NCI-H69 (cell line): ENCODE measurements around the gene AHDC1.
"Not testable (repeated sequence)": the region's sequence is repeated elsewhere in the genome, so short reads cannot be mapped to it uniquely, and the experiment has no call there.

Source experiments
- DNase-seq: peaks from one replicate; lab custom pipeline; 2025; lab: John Stamatoyannopoulos, UW

The AHDC1 gene, protein sequence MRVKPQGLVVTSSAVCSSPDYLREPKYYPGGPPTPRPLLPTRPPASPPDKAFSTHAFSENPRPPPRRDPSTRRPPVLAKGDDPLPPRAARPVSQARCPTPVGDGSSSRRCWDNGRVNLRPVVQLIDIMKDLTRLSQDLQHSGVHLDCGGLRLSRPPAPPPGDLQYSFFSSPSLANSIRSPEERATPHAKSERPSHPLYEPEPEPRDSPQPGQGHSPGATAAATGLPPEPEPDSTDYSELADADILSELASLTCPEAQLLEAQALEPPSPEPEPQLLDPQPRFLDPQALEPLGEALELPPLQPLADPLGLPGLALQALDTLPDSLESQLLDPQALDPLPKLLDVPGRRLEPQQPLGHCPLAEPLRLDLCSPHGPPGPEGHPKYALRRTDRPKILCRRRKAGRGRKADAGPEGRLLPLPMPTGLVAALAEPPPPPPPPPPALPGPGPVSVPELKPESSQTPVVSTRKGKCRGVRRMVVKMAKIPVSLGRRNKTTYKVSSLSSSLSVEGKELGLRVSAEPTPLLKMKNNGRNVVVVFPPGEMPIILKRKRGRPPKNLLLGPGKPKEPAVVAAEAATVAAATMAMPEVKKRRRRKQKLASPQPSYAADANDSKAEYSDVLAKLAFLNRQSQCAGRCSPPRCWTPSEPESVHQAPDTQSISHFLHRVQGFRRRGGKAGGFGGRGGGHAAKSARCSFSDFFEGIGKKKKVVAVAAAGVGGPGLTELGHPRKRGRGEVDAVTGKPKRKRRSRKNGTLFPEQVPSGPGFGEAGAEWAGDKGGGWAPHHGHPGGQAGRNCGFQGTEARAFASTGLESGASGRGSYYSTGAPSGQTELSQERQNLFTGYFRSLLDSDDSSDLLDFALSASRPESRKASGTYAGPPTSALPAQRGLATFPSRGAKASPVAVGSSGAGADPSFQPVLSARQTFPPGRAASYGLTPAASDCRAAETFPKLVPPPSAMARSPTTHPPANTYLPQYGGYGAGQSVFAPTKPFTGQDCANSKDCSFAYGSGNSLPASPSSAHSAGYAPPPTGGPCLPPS (N-terminal part only)

DNA sequence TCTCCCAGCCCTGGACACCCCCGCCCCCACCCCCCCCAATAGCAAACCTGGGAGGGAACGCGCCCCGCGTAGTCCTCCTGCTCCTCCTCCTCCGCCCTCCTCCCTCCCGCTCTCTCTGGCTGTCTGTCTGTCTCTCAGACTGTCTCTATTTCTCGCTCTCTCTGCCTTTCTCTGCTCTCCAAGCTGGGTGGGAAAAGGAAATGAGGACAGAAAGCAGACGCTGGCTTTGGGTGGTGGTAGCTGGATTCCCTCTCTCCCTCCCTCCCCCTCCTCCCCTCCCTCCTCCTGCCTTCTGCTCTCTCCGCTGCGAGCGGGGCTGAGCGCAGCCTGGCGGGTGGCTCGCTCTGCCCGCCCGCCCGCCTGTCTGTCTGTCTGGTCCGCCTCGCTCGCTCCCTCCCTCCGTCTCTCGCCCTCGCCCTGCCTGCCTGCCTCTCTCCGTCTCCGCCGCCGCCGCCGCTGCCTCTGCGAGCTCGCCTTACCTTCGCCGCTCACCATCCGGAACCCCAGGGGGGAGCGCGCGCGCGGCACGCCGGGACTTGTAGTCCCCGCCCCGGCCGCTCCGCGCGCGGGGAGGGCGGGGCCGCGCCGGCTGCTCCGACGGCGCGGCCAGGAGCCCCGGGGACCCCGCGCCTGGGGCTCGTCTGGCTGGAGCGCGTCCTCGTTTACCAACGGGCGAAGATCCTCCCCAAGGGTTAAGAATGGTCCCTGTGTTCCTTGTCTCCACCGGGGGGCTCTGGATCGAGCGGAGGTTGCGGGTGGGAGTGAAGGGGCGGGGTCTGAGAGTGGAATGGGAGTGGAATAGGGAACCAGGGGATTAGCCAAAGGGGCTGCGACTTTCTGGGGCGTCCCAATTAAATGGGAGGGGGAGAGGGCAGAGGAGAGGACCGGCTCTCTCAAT, at the start of gene AHDC1:
Gene AHDC1 (minus strand): TSS at position 464 of the 898 bp plus-strand sequence. CDS start 52,029 bp downstream, outside the sequence.
- DNase-seq, result peak; percentile 94

DNA sequence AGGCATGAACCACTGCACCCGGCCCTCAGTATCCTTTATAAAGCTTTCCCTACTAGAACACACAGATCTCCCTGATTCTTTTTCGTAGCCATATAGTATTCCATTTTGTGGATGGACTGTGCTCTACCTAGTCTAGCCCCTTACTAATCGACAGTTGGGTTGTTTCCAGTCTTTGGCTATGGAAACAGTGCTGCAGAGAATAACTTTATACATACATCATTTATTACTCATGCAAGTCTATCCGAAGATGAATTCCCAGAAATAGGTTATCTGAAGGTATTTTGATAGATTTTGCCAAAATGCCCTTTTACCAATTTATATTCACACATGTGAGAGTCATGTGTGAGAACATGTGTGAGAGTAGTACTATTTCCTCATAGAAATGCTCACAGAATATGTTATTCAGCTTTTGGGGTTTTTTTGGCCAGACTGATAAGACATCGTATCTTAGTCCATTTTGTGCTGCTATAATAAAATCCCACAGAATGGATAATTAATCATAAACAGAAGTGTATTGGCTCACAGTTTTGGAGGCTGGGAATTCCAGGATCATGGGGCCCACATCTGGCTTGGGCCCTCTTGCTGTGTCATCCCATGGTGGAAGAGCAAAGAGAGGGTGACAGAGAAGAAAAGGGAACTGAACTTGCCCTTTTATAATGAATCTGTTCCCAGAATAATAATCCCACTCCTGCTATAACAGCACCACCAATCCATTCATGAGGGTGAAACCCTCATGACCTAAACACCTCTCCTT, 48.3 kb upstream of the AHDC1 start:
- DNase-seq, result no peak

DNA sequence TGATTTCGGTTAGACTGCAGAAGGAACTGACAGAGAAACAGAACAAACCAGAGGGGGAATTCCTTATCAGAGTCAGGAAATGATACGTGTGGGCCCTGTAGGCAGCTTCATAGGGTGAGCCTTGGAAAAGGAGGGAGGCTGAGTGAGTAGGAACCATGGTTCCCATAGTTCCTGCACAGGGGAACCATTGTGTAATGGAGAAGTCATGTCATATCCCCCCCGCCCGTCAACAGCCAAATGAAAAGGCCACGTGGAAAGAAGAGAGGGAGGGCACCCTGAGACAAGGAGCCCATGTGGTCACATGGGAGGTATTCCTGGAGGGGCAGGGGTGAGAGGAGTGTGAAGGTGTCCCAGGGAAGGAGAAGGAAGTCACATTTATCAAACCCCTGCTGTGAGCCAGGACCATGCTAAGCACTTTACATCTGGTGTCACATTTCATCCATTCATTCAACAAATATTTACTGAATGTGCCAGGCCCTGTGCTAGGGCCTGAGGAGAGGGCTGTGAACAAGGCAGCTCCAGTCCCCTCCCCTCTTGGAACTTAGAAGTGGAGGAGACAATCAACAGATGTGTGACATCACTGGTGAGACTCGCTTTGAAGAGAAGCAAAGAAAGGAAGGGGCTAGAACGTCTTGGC, 46.7 kb upstream of the AHDC1 start:
- peak; percentile 63 for DNase-seq

DNA sequence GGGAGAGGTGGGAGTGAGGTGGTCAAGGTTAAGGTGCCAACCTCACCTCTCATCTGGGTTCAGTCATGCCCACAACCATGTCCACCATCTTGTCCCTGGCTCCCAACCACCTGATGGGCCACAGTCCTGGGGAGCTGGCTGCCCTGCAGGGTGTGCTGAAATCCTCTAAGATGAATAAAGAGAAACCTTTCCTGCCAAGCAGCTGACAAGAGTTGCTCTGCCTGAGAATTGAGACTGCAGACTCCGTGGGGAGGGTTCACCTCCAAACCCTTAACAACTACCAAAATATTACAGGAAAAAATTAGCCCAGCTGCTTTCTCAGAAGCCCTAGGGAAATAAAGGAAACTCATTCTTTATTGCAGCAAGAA, 46.2 kb upstream of the AHDC1 start:
- no peak for DNase-seq

DNA sequence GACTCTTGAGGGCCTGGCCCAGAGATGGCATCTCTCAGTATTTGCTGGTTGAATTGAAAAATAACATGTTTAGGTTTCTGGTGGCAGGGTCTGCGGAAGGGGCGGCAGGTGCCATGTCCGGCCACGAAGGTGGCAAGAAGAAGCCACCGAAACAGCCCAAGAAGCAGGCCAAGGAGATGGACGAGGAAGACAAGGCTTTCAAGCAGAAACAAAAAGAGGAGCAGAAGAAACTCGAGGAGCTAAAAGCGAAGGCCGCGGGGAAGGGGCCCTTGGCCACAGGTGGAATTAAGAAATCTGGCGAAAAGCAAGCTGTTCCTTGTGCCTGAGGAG, 45.3 kb upstream of the AHDC1 start:
- no peak for DNase-seq

DNA sequence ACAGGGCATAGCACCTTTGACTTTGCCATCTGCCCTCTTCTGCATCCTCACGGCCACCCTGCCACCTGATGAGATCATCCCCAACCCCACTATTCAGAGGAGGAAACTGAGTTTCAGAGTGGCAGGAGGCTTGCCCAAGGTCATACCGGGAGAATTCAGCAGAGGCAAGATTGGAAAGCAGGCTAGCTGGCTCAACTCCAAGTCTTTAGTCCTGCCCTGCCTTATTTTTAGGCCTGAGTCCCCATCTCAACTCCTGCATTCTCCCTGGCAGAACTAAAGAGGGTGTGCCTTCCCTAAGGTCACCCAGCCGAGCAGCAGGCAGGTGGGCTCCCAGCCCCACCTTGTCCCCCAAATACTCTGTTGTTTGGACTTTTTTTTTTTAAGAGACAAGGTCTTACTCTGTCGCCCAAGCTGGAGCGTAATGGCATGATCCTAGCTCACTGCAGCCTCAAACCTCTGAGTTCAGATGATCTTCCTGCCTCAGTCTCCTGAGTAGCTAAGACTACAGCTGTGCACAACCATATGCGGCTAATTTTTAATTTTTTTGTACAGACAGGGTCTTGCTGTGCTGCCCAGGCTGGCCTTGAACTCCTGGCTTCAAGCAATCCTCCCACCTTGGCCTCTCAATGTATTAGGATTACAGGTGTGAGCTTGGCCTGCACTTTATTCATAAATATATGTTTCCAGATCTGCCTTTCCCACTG, 44.8 kb upstream of the AHDC1 start:
- peak; percentile 7 for DNase-seq

DNA sequence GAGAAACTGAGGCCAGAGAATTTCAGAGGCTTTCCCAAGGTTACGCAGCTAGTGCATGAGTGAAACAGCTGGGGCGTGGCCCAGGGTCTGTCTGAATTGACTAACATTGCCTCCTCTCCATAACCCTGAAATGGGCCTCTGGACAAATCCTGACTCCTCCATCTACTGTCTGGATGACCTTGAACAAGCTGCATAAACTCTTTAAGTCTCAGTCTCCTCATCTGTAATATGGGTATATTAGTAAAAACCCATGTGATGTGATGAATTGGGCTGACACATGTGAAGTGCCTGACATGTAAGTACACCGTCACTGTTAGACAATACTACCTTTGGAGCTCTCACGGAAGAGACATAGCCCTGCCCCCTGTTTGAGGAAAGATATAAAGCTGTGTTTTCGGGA, 43.4 kb upstream of the AHDC1 start:
- no peak for DNase-seq

DNA sequence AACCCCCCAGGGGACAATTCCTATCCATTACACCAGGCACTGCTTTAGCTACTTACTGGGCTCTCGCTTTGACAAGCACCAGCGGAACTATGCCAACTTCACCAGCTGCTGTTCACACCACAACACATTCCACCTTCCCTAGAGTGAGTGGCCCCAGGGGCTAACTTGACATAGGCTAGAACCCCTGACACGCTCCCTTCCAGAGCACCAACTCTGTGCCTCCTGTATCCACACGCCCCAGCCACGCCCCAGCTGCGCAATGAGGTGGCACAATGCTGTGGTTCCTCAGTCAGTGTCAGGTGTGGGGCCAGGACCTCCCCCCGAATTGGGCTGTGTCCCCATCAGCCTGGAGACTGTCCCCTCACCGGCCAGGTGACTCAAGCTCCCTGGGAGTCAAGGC, 42.7 kb upstream of the AHDC1 start:
- DNase-seq, result no peak

DNA sequence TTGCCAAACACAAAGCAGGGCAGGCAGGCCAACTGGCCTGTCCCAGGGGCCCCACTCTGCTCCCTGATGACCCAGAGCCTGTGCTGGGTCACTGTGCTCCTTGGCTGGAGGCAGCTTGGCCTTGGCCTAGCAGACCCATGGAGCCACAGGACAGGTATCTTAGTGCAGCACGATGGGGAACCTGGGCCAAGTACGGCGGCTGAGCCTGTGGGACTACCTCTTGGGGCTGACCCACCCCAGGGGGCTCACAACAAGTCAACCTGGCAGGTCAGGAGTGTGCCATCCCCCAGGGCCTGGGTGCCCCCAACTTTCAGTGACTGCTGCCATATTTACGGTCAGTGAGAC, 41.1 kb upstream of the AHDC1 start:
- DNase-seq, result no peak

DNA sequence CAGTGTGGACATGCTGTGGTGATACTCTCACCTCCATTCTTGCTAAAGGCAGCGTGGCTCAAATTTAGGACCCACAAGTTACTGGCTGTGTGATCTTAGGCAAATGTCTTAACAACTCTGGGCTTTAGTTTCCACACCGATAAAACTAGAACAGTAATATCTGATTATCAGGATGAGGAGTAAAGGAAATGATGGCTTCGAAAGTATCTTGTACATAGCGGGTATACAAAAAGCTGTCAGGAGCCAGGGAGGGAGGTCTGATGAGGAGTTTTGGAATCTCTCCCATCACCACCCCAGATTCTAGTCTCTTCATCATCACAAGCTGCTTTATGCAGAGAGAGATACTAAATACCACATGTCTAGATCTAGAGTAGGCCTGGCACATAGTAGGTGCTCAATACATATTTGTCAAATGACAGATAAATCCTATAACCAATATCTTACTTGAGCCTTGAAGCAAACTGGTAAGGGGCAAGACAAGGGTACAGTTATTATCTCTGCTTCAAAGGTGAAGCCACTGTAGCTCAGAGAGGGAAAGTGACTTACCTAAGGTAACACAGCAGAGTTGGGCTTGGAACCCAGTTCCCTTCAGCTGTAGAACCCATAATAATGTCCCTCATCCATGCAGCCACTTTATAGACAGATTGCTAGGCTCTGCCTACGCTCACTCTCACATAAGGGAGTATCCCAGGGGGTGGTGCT, 40.6 kb upstream of the AHDC1 start:
- DNase-seq, result no peak

DNA sequence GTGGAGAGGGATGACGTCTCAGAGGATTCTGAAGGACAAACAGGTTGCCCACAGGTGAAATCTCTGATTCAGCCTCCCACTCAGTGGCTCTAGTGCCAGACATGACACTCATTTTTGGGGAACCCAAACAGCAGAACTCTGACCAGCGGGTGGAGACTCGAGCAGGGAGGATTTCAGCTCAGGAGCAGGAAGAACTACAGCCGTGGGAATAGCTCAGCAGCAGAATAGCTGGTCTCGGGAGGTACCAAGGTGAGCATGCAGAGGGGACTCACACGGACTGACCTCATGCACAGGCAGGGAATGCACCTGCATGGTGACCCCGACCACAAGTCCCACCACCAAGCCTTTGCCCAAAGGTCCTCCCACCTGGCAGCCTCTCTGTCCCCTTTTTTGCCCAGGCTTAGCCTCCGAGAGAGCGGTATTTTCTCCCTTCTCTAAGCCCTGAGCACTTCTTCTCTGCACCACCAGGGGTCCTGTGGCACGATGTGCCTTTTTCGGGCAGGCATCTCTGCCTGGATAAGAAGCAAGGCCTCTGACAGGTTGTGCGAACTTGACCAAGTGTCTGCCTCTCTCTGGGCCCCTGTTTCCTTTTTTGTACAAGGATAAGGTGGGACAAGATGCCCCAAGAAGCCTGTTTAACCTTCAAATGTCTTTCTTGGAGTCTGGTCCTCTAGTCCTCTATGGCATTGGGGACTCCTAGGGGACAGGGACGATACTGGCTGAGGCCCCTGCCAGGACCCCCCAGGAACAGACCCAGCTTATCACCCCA, 39.8 kb upstream of the AHDC1 start:
- peak; percentile 44 for DNase-seq

DNA sequence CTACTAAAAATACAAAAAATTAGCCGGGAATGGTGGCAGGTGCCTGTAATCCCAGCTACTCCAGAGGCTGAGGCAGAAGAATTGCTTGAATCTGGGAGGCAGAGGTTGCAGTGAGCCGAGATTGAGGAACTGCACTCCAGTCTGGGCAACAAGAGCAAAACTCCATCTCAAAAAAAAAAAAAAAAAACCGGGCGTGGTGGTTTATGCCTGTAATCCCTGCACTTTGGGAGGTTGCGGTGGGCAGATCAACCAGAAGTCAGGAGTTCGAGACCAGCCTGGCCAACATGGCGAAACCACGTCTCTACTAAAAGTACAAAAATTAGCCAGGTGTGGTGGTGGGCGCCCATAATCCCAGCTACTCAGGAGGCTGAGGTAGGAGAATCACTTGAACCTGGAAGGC, 36.6 kb upstream of the AHDC1 start:
- DNase-seq, result not testable (repeated sequence)

DNA sequence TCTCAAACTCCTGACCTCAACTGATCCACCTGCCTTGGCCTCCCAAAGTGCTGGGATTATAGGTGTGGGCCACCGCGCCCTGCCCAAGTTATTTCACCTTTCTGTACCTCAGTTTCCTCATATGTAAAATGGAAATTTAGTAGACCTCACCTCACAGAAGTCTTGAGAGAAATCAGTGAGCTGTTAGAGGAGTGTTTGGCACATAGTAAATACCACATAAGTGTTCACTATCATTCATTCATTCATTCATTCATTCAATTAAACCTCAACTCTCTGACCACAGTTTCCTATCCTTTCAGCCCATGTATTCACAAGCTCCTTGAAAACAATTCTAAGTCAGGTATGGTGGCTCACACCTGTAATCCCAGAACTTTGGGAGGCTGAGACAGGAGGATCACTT, 34.9 kb upstream of the AHDC1 start:
- DNase-seq, result no peak

DNA sequence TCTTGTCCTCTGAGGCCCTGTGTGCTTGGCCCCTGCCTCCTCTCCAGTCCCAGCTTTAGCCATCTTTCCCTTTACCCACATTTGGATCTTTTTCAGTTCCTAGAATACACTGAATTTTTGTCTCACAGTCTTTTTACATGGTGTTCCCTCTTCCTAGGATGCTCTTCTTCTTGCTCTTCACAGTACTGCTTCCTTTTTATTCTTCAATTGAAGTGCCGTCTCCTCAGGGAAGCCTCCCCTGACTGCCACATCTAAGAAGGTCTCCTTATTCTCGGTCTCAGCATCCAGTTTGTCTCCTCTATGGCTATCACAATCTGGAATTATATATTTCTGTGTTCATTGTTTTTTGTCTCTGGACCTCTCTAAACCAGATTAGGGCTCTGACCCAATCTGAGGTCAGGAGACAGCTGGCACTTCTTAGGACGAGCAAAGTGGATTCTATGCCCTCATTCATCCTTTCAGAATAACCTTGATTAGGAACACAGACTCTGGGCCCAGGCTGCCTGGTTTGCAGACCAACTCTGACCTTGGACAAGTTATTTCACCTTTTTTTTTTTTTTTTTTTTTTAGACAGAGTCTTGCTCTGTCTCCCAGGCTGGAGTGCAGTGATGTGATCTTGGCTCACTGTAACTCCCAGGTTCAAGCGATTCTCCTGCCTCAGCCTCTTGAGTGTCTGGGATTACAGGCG, 34.2 kb upstream of the AHDC1 start:
- DNase-seq, result no peak

DNA sequence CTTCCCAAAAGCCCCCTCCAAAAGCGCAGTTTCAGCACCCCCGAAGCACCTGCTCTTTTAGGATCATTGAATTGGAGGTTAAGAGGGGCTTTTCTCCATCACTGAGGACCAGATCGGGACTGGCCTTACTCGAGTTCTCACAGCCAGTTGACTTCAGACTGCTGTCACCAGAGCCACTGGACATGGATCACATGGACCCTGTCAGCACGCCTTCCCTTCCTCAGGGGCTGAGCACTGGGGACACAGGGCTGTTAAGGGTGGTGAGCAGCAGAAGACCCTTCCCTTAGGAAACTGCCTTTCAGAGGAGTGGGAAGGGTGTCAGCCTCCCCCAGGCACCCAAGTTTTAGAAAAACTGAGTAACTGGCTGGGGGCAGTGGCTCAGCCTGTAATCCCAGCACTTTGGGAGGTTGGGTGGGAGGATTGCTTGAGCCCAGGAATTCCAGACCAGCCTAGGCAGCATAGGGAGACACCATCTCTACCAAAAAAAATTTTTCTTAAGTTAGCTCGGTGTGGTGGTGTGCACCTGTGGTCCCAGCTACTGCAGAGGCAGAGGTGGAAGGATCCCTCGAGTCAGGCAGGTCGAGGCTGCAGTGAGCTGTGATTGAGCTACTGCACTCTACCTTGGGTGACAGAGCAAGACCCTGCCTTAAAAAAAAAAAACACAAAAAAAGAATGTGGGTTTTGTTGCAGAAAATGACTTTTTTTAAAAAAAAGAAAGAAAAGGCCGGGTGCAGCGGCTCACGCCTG, 31.6 kb upstream of the AHDC1 start:
- DNase-seq, result no peak

DNA sequence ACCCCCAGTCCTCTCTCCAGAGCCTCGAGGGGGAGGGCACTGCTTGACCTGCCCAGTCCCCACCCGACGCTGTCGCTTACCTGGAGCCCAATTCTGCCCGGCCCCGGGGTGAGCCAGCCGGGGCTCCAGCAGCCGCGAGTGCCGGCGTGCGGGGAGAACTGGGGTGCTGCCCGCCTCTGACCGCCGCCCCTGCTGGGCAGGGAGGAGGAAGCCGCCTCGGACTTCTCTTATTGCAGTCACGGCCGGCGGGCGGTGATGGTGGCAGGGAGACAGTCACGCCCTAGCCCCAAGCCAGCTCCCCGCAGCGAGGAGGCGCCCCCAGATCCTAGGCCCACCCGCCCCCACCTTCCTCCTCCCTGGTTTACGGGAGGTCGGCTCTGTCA, 31.0 kb upstream of the AHDC1 start, which contains the start of gene FGR:
Gene FGR (minus strand): TSS at position 201 of the 383 bp plus-strand sequence. CDS start 11,269 bp downstream, outside the sequence.
- no peak for DNase-seq
